Natural killer cell (primary cell): Measurements from ENCODE around the gene KRT74. TPM values are rescaled to one million over a fixed set of nuclear protein-coding genes. Genes with fewer than 3 reads are reported as not detected.

Experiments used
- ATAC-seq, 3 donors: fragments of 150-1000 bp in 2 of 3; fragments of 200-7000 bp in 1 of 3; cut with Tn5 transposase; 1 replicate in 1 of 3; 2 replicates in 2 of 3; pipeline ENCODE4 v1.10.0; 2021; ENCODE audit warnings: mild to moderate bottlenecking in 2 of 3, moderate library complexity in 2 of 3
- DNase-seq, 2 donors: peaks; one replicate each; pipeline versions ENCODE4 v3.0.0 to v3.0.0-alpha.2; 2013 to 2021; ENCODE audit warnings: mixed read lengths in 1 of 2
- H3K27ac ChIP-seq: one replicate; pipeline ENCODE4 v1.5.1; 2013; ENCODE audit warnings: mild to moderate bottlenecking, low read length
- H3K27me3 ChIP-seq: one replicate; pipeline ENCODE4 v1.6.1; 2013; ENCODE audit warnings: low read length; ENCODE audit not compliant: control insufficient read depth, insufficient read depth
- H3K36me3 ChIP-seq: one replicate; pipeline ENCODE4 v1.6.1; 2013; ENCODE audit warnings: low read length; ENCODE audit not compliant: control insufficient read depth, insufficient read depth
- H3K4me1 ChIP-seq: one replicate; pipeline ENCODE4 v1.6.1; 2013; ENCODE audit warnings: low read length; ENCODE audit not compliant: control insufficient read depth, insufficient read depth
- H3K4me3 ChIP-seq: one replicate; pipeline ENCODE4 v1.5.1; 2013; ENCODE audit warnings: low read length
- H3K9me3 ChIP-seq: one replicate; pipeline ENCODE4 v1.6.1; 2013; ENCODE audit warnings: low read length; ENCODE audit not compliant: control insufficient read depth, insufficient read depth
- H3K27ac Mint-ChIP-seq, 2 donors: one replicate each; pipeline ENCODE4 v1.8.0; 2022; ENCODE audit warnings: mild to moderate bottlenecking in 2 of 2, mixed read lengths in 2 of 2, moderate library complexity in 1 of 2
- H3K27me3 Mint-ChIP-seq, 2 donors: one replicate each; pipeline ENCODE4 v1.8.0; 2022; ENCODE audit warnings: low read depth in 2 of 2, mixed read lengths in 2 of 2
- H3K36me3 Mint-ChIP-seq: one replicate; pipeline ENCODE4 v1.8.0; 2022; ENCODE audit warnings: mixed read lengths
- H3K4me1 Mint-ChIP-seq, 2 donors: one replicate each; pipeline ENCODE4 v1.8.0; 2022; ENCODE audit warnings: mixed read lengths in 2 of 2
- H3K4me3 Mint-ChIP-seq: one replicate; pipeline ENCODE4 v1.8.0; 2022; ENCODE audit warnings: mild to moderate bottlenecking, moderate library complexity, mixed read lengths
- H3K9me3 Mint-ChIP-seq, 2 donors: one replicate each; pipeline ENCODE4 v1.8.0; 2022; ENCODE audit warnings: mixed read lengths in 2 of 2
- CTCF ChIP-seq: fragments of 200-600 bp; IDR thresholded peaks from one replicate; pipeline ENCODE4 v1.8.0; 2022; ENCODE audit warnings: antibody characterized with exemption
- WGBS: methylation state at CpG from one replicate; pipeline ENCODE4 v1.1.7; 2013; ENCODE audit warnings: missing lambda C conversion rate; ENCODE audit not compliant: insufficient coverage; 5-methylcytosine and 5-hydroxymethylcytosine counted together
- intact Hi-C: fragments of 100-400 bp; cut with micrococcal nuclease; formaldehyde crosslinking; loops from one replicate; pipeline ENCODE4 v1.14.2; 2022
- total RNA-seq, 4 donors: library from RNA; stranded (reverse); fragments of 120-200 nt in 1 of 4; gene quantifications; one replicate each; pipeline versions ENCODE4 v1.2.3 to v1.2.4, GENCODE V29; 2013 to 2022

KRT74 gene
- total RNA-seq, 3 donors from 2014 or later (not counting 1 experiment from before 2014, with no cell fraction given), result 0.38 to 1.2 (median 0.38) TPM

DNA sequence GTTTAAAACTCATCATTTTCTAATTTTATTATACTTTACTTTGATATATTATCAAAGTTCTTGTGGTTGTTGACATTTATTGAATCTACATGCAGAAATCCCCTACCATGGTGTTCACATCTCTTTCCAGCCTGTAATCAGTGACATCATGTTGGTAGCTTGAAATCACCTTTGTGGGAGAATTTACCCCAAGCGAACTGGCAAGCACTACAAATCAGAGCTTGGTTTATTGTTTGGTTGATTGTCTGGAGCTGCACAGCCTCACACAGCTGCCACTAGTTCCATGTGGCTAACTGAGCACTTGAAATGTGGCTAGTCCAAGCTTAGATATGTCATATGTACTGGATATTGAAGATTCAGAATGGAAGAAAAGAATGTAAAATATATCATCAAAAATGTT, 38.1 kb downstream of the KRT74 start:
- ATAC-seq, result no peak
- Histone ChIP-seq H3K9me3 (no peaks in the 10 kb centered on the region), H3K27me3 (no peaks in the 10 kb centered on the region), H3K36me3 (no peaks in the 10 kb centered on the region), H3K4me1 (peaks cover 2% of the 10 kb centered on the region), H3K4me3 (no peak overlapping the region), H3K27ac (no peak overlapping the region)
- no peak overlapping the region for H3K27ac Mint-ChIP-seq
- no peaks in the 10 kb centered on the region for H3K9me3 Mint-ChIP-seq
- DNase-seq, result no peak
- H3K4me3 Mint-ChIP-seq, result no peak overlapping the region
- no peak for TF ChIP-seq CTCF
- peaks cover 9 to 10% of the 10 kb centered on the region in 2 donors for H3K27me3 Mint-ChIP-seq
- intact Hi-C loops, result no loop called here
- peaks cover 10 to 17% of the 10 kb centered on the region in 2 donors for H3K4me1 Mint-ChIP-seq
- 58% methylated on average over 1 of the region's 1 CpG for WGBS
- H3K36me3 Mint-ChIP-seq, result no peaks in the 10 kb centered on the region

DNA sequence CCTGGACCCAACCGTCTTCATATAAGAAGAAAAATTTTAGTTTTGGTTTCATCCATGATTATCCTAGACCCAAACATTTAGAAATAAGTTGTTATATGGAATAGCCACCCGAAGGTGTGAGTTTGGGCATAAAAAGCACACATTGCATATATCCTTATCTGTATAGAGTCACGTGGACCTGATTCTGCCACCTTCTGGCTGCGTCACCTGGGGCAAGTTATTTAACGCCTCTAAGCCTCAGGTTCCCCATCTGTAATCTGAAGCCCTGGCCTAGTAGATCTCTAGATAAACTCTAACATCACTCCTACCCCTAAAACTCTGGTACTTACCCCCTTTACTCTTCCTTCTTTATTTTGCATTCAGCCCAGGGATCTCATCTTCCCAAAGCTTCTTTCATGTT, 39.2 kb downstream of the KRT74 start:
- Histone ChIP-seq H3K27ac (no peak overlapping the region), H3K36me3 (no peaks in the 10 kb centered on the region), H3K4me3 (no peak overlapping the region), H3K9me3 (no peaks in the 10 kb centered on the region), H3K4me1 (peaks cover 2% of the 10 kb centered on the region), H3K27me3 (no peaks in the 10 kb centered on the region)
- Mint-ChIP-seq H3K36me3 (no peaks in the 10 kb centered on the region), H3K4me1 (peaks cover 13 to 18% of the 10 kb centered on the region in 2 donors), H3K4me3 (no peak overlapping the region), H3K27ac (no peak overlapping the region), H3K27me3 (peaks cover 9 to 10% of the 10 kb centered on the region in 2 donors), H3K9me3 (no peaks in the 10 kb centered on the region)
- 86% methylated on average over 5 of the region's 5 CpGs for WGBS
- intact Hi-C loops, result no loop called here
- no peak for TF ChIP-seq CTCF
- ATAC-seq (no peak), DNase-seq (no peak)

- H3K36me3 ChIP-seq, result no peaks in the 10 kb centered on the region
These were observed 39.8 kb downstream of the KRT74 start for GRCh38 chr12:52533686-52534470.

More at GRCh38 chr12:52533686-52534470, 39.8 kb downstream of the KRT74 start:
- no peaks in the 10 kb centered on the region for H3K9me3 Mint-ChIP-seq
- Histone ChIP-seq H3K4me1 (peaks cover 2% of the 10 kb centered on the region), H3K9me3 (no peaks in the 10 kb centered on the region), H3K4me3 (no peak overlapping the region), H3K27ac (no peak overlapping the region), H3K27me3 (no peaks in the 10 kb centered on the region)
- H3K36me3 Mint-ChIP-seq, result no peaks in the 10 kb centered on the region
- H3K27ac Mint-ChIP-seq, result no peak overlapping the region
- 76% methylated on average over 9 of the region's 10 CpGs for WGBS
- intact Hi-C loops, result no loop called here
- peaks cover 9 to 10% of the 10 kb centered on the region in 2 donors for H3K27me3 Mint-ChIP-seq
- DNase-seq (no peak), ATAC-seq (no peak)
- H3K4me3 Mint-ChIP-seq, result no peak overlapping the region
- H3K4me1 Mint-ChIP-seq, result peaks cover 13 to 14% of the 10 kb centered on the region in 2 donors
- no peak for TF ChIP-seq CTCF
